H1 (cell line): ENCODE data around the gene LRP1. TPM values are rescaled to one million over a fixed set of nuclear protein-coding genes. Genes with fewer than 3 reads are reported as not detected.
A peak's percentile ranks its signal among the peaks of the same experiment; 100 is the strongest.

Experiments used
- CBX8 ChIP-seq: fragments of 300-800, 300-1000 bp; sonication (generic); IDR thresholded peaks from 2 replicates; pipeline ENCODE4 v1.7.1; 2016; ENCODE audit warnings: low read depth, low read length, borderline replicate concordance
- CHD2 ChIP-seq: IDR thresholded peaks from 2 replicates; pipeline ENCODE4 v1.6.1; 2012; ENCODE audit warnings: low read length, improper control_type of control experiment
- CHD7 ChIP-seq: fragments of 300-600 bp; sonication (generic); IDR thresholded peaks from 2 replicates; pipeline ENCODE4 v1.7.1; 2012; ENCODE audit warnings: low read length, moderate library complexity, mild to moderate bottlenecking, inconsistent platforms; ENCODE audit not compliant: insufficient replicate concordance
- CREB1 ChIP-seq: IDR thresholded peaks from 2 replicates; pipeline ENCODE4 v1.6.1; 2012; ENCODE audit warnings: inconsistent platforms
- FOSL1 ChIP-seq: IDR thresholded peaks from 2 replicates; pipeline ENCODE4 v1.6.1; 2011; ENCODE audit warnings: mild to moderate bottlenecking, low read depth, low read length, moderate library complexity; ENCODE audit not compliant: insufficient read depth
- JUND ChIP-seq: IDR thresholded peaks from 2 replicates; pipeline ENCODE4 v1.6.1; 2011; ENCODE audit warnings: mild to moderate bottlenecking, improper control_type of control experiment, low read length
- KDM4A ChIP-seq: IDR thresholded peaks from one replicate; pipeline ENCODE4 v1.7.1; 2012; ENCODE audit warnings: low read depth, mild to moderate bottlenecking, moderate library complexity, low read length, inconsistent platforms; ENCODE audit not compliant: severe bottlenecking
- NRF1 ChIP-seq: IDR thresholded peaks from 2 replicates; pipeline ENCODE4 v1.6.1; 2011; ENCODE audit warnings: mild to moderate bottlenecking, low read depth, low read length, improper control_type of control experiment
- POLR2A ChIP-seq, 2 experiments: IDR thresholded peaks; 1 replicate in 1 of 2; 2 replicates in 1 of 2; pipeline ENCODE4 v1.6.1; 2011; ENCODE audit warnings: low read depth in 2 of 2, low read length in 2 of 2, mild to moderate bottlenecking in 2 of 2; ENCODE audit errors: control extremely low read depth in 1 of 2
- POLR2AphosphoS5 ChIP-seq: IDR thresholded peaks from 2 replicates; pipeline ENCODE4 v1.6.1; 2011; ENCODE audit warnings: low read depth, low read length
- POU5F1 ChIP-seq: IDR thresholded peaks from 2 replicates; pipeline ENCODE4 v1.6.1; 2011; ENCODE audit warnings: low read depth, mild to moderate bottlenecking, low read length, moderate library complexity
- SP4 ChIP-seq: IDR thresholded peaks from 2 replicates; pipeline ENCODE4 v1.6.1; 2012; ENCODE audit warnings: low read length, inconsistent platforms
- SRF ChIP-seq: IDR thresholded peaks from 2 replicates; pipeline ENCODE4 v1.6.1; 2011; ENCODE audit warnings: mild to moderate bottlenecking, low read depth, low read length, moderate library complexity
- polyA plus RNA-seq, 7 experiments: library from polyadenylated mRNA; depleted of rRNA in 3 of 7; stranded (reverse) in 5 of 7; unstranded in 2 of 7; fragments of >200 nt in 5 of 7; fragments of 200-250 nt in 2 of 7; gene quantifications; 1 replicate in 5 of 7; 2 replicates in 1 of 7; 4 replicates in 1 of 7; pipeline versions ENCODE4 v1.2.1 to v1.2.3, GENCODE V29; 2011 to 2013; ENCODE audit warnings: missing spikeins in 2 of 7, mixed read lengths in 2 of 7
- total RNA-seq: library from RNA; stranded (reverse); fragmentation: NEBNext Ultra II Directional; extraction: Animal tissue kit (Norgen Biotek cat#: 25700); gene quantifications from 2 replicates; pipeline ENCODE4 v1.2.1, GENCODE V29; 2021

The LRP1 gene
- total and polyA plus RNA-seq, 2 of the 8 experiments (the other 6 are each of a cell fraction or from before 2014, with no cell fraction given), result 35.3 to 92.5 TPM

GRCh38 chr12:57124261-57124877 lies 3.9 kb upstream of the LRP1 start (continued):
- TF ChIP-seq CHD7 (no peak), POLR2AphosphoS5 (no peak), JUND (0 out of 2 replicates have a peak, but pooled peaks have one; percentile 30), CREB1 (peak; percentile 74), SRF (no peak), POLR2A (IDR thresholded peaks at IDR 0.05; ENCODE audit: control extremely low read depth in 1 of 2, low read depth in 2 of 2, low read length in 2 of 2) (no peak), CHD2 (no peak), KDM4A (no peak), POU5F1 (no peak), SP4 (no peak), CBX8 (no peak), FOSL1 (no peak), NRF1 (no peak)
